Lower lobe of right lung (tissue), 2 donors: ENCODE measurements around the gene PNPLA6. TPM values are rescaled to one million over a fixed set of nuclear protein-coding genes. Genes with fewer than 3 reads are reported as not detected.

Experiments used
- ATAC-seq, 2 donors: fragments of 200-7000 bp; cut with Tn5 transposase; one replicate each; pipeline ENCODE4 v1.9.1; 2020 to 2022; ENCODE audit warnings: mild to moderate bottlenecking in 2 of 2, moderate library complexity in 2 of 2
- DNase-seq: peaks from one replicate; pipeline ENCODE4 v3.0.0-alpha.2; 2020
- H3K27ac ChIP-seq: fragments of 200-600 bp; one replicate; pipeline ENCODE4 v1.8.0; 2022
- H3K27me3 ChIP-seq: fragments of 200-600 bp; one replicate; pipeline ENCODE4 v1.8.0; 2022; ENCODE audit warnings: low read depth
- H3K36me3 ChIP-seq: fragments of 200-600 bp; one replicate; pipeline ENCODE4 v1.8.0; 2022; ENCODE audit warnings: mild to moderate bottlenecking
- H3K4me1 ChIP-seq: fragments of 200-600 bp; one replicate; pipeline ENCODE4 v1.8.0; 2022
- H3K4me3 ChIP-seq: fragments of 200-600 bp; one replicate; pipeline ENCODE4 v1.8.0; 2022; ENCODE audit warnings: mild to moderate bottlenecking
- H3K9me3 ChIP-seq: fragments of 200-600 bp; one replicate; pipeline ENCODE4 v1.8.0; 2022
- CTCF ChIP-seq: fragments of 200-600 bp; IDR thresholded peaks from one replicate; pipeline ENCODE4 v1.8.0; 2022; ENCODE audit warnings: antibody characterized with exemption, mild to moderate bottlenecking
- intact Hi-C: fragments of 100-400 bp; cut with DNase I; formaldehyde crosslinking; loops from one replicate; pipeline ENCODE4 v1.11.0; 2022
- total RNA-seq: library from RNA; stranded (reverse); fragmentation: NEBNext Ultra II Directional; extraction: Animal tissue kit (Norgen Biotek cat#: 25700); gene quantifications from one replicate; pipeline ENCODE4 v1.2.1, GENCODE V29; 2021
- donor health status: DM: no; HTN: yes; CAD: no; lungs with severe emphysema.

PNPLA6 gene
- total RNA-seq, 1 donor from 2014 or later: 289 TPM

- DNase-seq (no peak), ATAC-seq (no peak)
- H3K9me3 ChIP-seq: no peaks in the 10 kb centered on the region
- TF ChIP-seq CTCF: no peak
- intact Hi-C loops: no loop called here
- H3K4me1 ChIP-seq: peaks cover 19% of the 10 kb centered on the region
- H3K27me3 ChIP-seq: peaks cover 28% of the 10 kb centered on the region
- H3K4me3 ChIP-seq: no peak overlapping the region
- no peaks in the 10 kb centered on the region for H3K36me3 ChIP-seq
- no peak overlapping the region for H3K27ac ChIP-seq
Observed at GRCh38 chr19:7504684-7505083, 30.8 kb upstream of the PNPLA6 start.

GRCh38 chr19:7505288-7505681 is 30.2 kb upstream of the PNPLA6 start:
- H3K4me3 ChIP-seq: peak overlapping the region; percentile 29
- intact Hi-C loops: no loop called here
- H3K27ac ChIP-seq: no peak overlapping the region
- peaks cover 19% of the 10 kb centered on the region for H3K4me1 ChIP-seq
- ATAC-seq: no peak
- TF ChIP-seq CTCF: no peak
- peaks cover 25% of the 10 kb centered on the region for H3K27me3 ChIP-seq
- H3K9me3 ChIP-seq: no peaks in the 10 kb centered on the region
- H3K36me3 ChIP-seq: no peaks in the 10 kb centered on the region
- no peak for DNase-seq

GRCh38 chr19:7505682-7506384 is 29.7 kb upstream of the PNPLA6 start:
- Histone ChIP-seq H3K4me1 (peaks cover 16% of the 10 kb centered on the region), H3K27ac (no peak overlapping the region), H3K36me3 (no peaks in the 10 kb centered on the region), H3K4me3 (peak overlapping the region; percentile 29), H3K27me3 (peaks cover 19% of the 10 kb centered on the region), H3K9me3 (no peaks in the 10 kb centered on the region)
- ATAC-seq (peak; percentile 74 to 78), DNase-seq (no peak)
- no peak for TF ChIP-seq CTCF
- intact Hi-C loops: no loop called here

- ATAC-seq: peak; percentile 93 to 95
- Histone ChIP-seq H3K27me3 (peaks cover 12% of the 10 kb centered on the region), H3K27ac (no peak overlapping the region), H3K9me3 (no peaks in the 10 kb centered on the region), H3K36me3 (no peaks in the 10 kb centered on the region), H3K4me3 (no peak overlapping the region), H3K4me1 (peaks cover 11% of the 10 kb centered on the region)
- no peak for TF ChIP-seq CTCF
- intact Hi-C loops: no loop called here
- DNase-seq: peak; percentile 96
Observed at GRCh38 chr19:7506385-7507328, 28.9 kb upstream of the PNPLA6 start.

GRCh38 chr19:7507884-7508283 is 27.6 kb upstream of the PNPLA6 start:
- no peaks in the 10 kb centered on the region for H3K36me3 ChIP-seq
- intact Hi-C loops: no loop called here
- H3K27me3 ChIP-seq: peaks cover 7% of the 10 kb centered on the region
- no peak overlapping the region for H3K27ac ChIP-seq
- peaks cover 11% of the 10 kb centered on the region for H3K4me1 ChIP-seq
- no peak overlapping the region for H3K4me3 ChIP-seq
- ATAC-seq: peak; percentile 67 to 75
- no peak for TF ChIP-seq CTCF
- no peaks in the 10 kb centered on the region for H3K9me3 ChIP-seq
- peak; percentile 87 for DNase-seq
